Keratinocyte (primary cell): ENCODE measurements around the gene ACYP2.

Source experiments
- CTCF ChIP-seq, 3 experiments: IDR thresholded peaks in 1 of 3; conservative IDR thresholded peaks in 1 of 3; optimal IDR thresholded peaks in 1 of 3; 2 replicates in 2 of 3; 3 replicates in 1 of 3; pipeline versions ENCODE3 to v1.5.1; 2011; ENCODE audit warnings: low read length in 3 of 3, mild to moderate bottlenecking in 3 of 3, moderate library complexity in 2 of 3, control low read depth in 1 of 3, inconsistent platforms in 1 of 3; ENCODE audit not compliant: insufficient read depth in 2 of 3; ENCODE audit errors: extremely low read depth in 1 of 3
- EZH2 ChIP-seq: IDR thresholded peaks from one replicate; pipeline ENCODE4 v1.6.1; 2012; ENCODE audit warnings: inconsistent platforms, mild to moderate bottlenecking, low read length, moderate library complexity

- TF ChIP-seq CTCF (optimal IDR thresholded peaks at IDR 0.05 in 1 of 3, IDR thresholded peaks at IDR 0.05 in 1 of 3, conservative IDR thresholded peaks at IDR 0.05 in 1 of 3; ENCODE audit: extremely low read depth in 1 of 3, insufficient read depth in 2 of 3, low read length in 3 of 3) (no peak), EZH2 (no peak)
These were observed 180.5 kb downstream of the ACYP2 start for GRCh38 chr2:54295911-54296310.
